NCI-H1105 (cell line): Measurements from ENCODE around the gene DOCK2.
"Not testable (repeated sequence)": the region's sequence is repeated elsewhere in the genome, so short reads cannot be mapped to it uniquely, and the experiment has no call there.

ENCODE experiments used
- DNase-seq: peaks from one replicate; lab custom pipeline; 2025; lab: John Stamatoyannopoulos, UW

Gene DOCK2

DNA sequence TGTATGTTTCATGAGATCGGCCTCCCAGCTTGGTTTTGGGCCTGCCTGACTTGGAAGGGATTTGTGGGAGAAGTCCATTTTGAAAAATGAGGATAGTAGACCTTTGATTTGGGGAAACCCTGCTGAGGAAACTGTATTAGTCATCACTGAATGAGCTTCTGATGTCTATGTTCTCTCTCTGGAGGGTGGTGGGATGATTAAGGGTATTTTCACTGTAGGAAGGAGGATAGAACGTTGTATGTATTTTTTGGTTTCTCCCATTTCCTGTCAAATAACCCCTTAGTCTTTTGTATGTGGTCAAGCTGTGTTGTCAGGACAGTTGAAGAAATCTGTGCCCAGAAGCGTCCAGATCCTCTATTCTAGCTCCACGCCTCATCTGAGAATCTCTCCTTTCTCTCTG is 191.3 kb downstream of the DOCK2 start:
- DNase-seq, result no peak

DNA sequence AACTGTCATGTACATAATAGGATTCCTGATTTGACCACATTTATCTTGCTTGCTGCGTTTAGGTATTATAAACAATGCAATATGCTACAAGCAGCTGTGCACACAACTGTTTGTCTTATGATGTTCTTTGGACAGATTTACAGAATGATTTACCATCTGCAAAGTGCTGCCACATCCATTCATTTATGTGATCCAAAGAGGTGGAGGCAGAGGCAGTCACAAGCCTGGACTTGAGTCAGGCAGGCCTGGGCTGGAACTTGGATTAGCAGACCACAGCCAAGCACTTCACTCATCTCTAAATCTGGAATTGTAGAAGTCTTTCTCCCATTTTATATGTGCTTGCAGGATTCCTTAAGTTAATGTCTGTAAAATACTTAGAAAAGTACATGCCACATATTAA is 194.3 kb downstream of the DOCK2 start:
- peak; percentile 44 for DNase-seq

DNA sequence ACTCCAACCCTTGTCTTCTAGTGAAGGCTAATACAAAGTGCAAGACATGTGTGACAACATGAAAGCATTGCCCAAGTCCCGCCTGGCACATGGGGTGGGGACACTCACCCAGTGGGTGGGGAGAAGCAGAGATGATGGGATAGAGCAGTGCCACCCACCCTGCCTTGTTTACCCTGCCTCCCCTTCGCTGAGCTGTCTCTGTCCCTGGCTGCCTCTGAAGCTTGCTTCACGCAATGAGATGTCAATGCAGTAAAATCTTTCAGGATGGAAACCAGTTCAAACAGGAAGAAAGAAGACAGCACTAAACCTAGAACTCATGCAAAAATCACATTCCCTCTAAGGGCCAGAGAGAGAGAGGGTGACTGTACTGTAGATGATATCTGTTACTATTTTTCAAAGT is 195.2 kb downstream of the DOCK2 start:
- DNase-seq, result no peak

DNA sequence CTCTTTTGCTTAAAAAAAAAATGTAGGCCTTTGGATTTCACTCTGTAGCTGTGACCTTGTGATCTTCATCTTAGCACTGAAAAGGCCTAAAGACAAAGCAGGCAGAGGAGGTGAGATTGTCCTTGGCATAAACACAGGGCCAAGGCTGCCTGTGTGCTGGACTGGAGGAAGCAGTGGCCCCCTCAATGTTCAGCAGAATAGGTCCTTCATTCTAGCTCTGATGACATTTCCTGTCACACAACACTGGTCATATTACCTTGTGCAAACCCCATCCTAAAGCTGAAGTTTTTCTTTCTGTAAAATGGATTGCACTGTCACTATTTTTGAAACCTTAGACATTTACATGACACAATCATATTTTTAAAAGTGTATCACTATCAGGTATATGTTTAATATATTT is 195.8 kb downstream of the DOCK2 start:
- DNase-seq, result no peak

DNA sequence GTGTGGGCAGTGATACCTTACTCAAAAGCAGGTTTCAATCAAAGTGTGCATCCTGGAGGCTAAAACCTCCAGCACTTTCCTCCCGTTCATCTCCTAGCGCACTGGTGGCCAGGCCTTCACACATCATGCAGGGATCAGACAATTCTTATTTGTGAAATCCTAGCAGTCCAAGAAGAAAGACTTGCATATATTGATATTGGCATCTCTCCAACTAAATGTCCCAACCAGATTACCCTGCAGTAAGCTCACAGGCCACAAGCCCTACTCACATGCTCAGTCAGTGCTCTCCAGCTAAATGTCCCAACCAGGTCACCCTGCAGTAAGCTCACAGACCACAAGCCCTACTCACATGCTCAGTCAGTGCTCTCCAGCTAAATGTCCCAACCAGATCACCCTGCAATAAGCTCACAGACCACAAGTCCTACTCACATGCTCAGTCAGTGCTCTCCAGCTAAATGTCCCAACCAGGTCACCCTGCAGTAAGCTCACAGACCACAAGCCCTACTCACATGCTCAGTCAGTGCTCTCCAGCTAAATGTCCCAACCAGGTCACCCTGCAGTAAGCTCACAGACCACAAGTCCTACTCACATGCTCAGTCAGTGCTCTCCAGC is 196.7 kb downstream of the DOCK2 start:
- not testable (repeated sequence) for DNase-seq

DNA sequence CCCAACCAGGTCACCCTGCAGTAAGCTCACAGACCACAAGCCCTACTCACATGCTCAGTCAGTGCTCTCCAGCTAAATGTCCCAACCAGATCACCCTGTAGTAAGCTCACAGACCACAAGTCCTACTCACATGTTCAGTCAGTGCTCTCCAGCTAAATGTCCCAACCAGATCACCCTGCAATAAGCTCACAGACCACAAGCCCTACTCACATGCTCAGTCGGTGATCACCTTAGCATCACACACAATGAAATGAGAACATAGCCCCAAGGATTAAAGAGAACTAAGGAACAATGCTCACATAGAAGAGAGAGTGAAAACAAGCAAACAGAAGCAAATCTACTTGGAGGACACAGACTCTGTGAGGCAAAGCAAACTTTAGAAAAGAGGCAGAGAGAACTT is 197.5 kb downstream of the DOCK2 start:
- DNase-seq, result not testable (repeated sequence)

DNA sequence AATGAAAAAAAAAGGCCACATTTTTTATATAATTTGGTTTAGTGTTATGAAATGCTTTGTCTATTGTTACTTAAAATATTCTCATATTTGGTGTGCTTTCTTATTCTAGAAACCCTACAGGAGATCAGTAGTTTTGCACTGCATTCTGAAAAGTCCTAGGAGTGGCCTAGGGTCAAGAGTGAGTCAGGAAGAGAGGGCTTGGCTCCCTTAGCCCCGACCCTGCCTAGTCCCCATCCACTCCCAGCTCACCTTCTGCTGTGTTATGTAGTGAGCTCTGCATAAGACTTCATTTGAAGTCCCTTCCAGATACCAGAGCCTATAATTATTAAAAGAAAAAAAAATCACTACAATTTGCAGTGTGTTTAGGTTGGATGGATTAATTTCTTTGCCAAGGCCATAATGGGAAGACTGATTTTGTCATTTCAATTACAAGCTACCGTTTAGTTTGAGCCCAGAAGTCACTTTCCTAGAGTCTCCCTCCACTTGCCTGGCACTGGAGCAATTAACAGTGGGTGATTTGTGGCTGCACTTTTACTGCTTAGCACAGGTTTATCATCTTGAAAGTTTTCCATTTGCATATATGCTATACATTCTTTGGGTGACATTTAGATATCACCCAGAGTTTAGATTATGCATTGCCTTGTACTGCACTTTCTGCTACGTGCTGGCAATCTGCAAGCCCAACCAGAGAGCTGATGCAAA is 199.9 kb downstream of the DOCK2 start:
- DNase-seq, result no peak

DNA sequence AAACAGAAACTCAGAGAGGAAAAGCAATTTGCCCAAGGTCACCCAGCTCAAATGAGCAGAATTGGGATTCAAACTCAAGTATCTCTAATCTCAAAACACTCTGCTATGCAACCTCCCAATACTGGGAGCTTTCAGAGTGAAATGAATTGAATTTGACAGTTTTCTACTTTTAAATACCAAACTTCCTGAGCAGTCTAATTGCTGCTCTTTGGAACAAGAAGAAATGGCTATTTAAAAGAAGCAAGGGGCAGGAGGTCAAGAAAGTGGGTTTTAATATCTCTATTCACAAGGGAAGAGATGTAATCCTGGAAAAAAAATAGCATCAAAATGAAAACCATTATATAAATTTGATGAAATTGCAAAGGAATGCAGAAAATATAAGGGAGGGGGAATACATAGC is 200.6 kb downstream of the DOCK2 start:
- DNase-seq, result no peak

DNA sequence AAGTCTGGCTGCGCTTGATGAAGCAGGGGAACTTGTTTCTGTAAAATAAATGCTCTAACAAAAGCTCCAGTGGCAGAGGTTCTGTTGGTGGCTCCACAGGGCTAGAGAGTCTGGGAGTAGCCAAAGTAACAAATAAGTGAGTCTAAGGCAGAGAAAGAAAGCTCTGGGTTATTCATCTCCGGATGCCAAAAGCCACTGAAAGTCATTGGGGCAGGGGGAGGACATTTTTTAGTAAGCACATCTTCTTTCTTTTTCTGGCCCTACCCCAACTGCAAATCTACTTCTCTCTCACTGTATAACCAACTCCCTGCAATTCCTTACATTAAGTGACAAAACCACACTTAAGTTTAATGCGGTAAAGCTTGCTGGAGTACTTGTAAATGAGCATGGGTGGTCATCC is 201.6 kb downstream of the DOCK2 start:
- no peak for DNase-seq

DNA sequence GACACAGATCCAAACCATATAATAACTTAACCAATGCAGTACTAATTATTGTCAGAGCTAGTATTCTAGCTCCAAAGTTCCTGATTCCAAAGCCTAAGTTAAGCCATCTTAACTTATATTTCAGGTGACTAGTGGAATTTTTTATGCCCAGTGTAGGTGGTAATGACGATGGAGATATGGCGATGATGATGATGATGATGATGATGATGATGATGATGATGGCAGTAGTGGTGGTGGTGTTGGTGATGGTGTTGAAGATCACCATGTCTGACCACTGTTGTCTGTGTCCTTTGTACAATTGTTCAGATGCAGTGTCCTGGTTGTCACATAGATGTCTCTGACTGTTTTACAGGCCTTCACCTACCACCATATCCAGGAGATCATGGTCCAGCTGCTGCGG is 203.3 kb downstream of the DOCK2 start:
- DNase-seq, result no peak

DNA sequence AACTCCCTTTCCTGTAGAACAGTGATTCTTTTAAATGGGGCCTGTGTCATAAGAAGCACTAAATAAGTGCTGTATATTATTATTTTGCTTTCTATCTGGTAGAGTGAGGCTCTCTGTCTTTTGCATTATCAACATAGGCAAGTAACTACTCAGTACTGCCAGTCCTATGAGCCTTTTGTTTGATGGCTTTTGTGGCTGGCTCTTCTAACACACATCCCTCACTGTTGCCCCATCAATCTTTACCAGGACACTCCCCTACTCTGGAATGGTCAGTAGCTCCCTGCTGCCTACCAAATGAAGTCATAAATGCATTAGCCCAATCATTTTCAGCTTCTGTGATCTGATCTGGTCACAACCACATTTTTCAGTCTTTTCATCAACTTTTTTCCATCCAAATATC is 205.6 kb downstream of the DOCK2 start:
- no peak for DNase-seq

DNA sequence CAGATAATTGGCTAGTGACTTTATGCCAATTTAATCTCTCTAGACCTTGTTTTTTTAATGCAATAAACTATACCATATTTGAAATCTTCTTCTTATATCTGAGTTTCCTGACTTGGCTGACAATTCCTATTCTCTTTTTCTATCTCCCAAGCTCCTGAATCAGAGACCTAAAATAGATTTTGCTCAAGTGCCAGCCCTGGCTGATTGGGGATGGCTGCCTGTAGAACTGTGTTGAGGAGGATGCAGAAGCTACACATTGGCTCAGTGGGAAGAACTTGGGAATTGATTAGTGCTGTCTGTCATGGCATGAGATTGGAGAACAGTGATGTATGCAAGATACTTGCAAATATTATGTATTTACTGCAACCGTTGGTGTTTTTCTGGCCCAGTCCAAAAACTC is 210.4 kb downstream of the DOCK2 start:
- DNase-seq, result no peak

DNA sequence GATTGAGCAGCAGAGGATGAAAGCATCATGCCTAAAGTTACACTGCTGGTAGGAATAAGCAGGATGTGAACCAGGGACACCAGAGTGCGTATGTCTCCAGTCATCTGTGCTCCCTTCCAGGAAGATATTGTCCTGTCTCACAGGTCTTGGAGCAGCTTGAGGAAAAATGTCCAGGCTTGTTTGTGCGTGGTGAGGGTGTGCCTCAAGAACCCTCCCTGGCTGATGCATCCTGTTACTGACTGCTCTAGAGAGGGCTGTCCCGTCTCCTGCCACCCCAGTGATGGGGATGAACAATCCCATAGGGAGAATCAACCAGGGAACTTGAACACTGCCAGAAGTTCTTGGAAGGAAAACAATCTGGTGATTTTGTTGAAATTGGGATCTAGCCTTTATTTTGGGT is 211.2 kb downstream of the DOCK2 start:
- no peak for DNase-seq

DNA sequence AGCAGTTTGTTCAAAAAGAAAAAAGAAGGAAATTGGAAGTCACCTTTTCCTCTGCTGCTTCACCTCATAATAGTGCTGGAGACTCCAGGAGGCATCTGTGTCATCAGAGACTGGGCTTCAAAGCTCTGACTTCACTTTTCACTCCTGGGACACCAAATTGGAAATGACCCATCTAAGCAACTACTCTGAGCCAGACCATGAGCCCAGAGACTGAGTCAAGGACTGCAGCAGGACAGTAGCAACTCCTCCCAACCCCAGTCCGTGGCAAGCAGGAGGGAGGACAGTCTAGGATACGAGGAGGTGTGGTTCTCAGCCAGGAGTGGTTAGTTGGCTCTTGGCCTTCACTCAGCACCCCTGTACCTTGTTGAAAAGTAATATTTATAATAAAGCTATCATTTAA is 211.7 kb downstream of the DOCK2 start:
- no peak for DNase-seq

DNA sequence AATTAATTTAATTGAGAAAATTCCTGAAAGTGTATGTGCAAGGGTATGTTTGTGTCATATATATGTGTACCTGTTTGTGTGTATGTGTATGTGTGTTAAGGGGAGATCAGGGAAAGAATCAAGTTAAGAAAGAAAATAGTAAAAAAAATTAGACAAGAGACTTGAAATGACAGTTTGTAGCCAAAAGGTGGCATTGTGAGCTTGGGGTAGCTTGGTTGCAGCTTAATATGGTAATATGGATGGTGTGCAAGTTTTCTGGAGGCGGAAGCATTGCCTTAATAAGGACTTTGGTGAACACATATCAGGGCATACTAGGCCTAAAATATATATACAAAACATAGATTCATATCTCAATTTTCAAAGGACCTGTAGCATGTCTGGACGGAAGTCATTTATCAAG is 213.3 kb downstream of the DOCK2 start:
- DNase-seq, result no peak

DNA sequence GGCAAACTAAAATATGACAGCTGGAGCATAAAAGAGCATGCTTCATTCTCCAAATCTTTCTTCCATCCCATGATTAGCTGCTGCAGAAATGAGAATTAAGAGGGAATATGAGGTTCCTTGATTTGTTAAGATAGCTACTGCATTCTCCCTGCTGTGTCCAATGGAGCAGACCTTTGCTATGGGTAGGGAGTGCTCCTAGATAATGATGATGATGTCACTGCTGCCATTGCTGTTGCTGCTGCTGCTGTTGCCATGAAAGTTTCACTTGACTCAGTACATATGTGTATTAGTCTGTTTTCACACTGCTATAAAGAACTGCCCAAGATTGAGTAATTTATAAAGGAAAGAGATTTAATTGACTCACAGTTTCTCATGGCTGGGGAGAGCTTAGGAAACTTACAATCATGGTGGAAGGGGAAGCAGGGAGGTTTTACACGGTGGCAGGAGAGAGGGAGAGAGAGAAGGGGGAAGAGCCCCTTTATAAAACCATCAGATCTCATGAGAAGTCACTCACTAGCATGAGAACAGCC is 214.3 kb downstream of the DOCK2 start:
- DNase-seq, result no peak

DNA sequence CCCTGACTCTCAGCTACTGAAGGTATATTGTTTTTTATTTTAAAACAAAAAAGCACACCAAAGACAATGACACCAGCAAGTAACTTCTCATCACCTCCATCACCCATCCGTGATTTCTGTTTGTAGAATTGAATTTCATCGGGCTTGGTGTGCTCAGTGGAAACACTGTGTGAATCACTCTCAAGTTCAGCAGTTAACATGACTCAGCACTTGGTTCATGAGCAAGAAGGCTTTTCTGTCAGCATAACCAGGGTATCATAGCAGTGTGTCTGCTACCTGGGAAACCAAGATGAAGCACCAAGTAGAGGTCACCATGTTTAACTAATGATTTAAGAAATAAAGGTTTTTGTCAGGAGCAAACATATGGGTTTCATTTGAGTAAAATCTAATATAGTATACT is 219.5 kb downstream of the DOCK2 start:
- DNase-seq, result no peak

DNA sequence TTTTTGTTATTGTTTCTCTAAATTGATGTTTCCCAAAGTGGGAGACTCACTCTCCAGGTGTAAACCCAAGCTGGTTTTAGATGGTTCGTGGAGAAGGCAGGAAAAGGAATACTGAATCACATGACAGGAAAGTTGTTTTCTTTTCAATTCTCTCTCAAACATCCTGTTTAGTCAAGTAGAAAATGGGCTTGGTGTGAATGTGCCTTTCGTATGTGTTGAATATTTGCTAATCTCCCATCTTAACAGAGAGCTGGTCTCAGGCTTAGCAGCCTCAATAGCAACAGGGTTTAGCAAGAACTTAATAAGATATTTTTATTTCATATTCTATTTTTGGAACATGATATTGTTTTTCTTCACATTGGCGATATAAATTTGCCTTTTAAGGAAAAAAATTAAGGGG is 223.5 kb downstream of the DOCK2 start:
- no peak for DNase-seq

DNA sequence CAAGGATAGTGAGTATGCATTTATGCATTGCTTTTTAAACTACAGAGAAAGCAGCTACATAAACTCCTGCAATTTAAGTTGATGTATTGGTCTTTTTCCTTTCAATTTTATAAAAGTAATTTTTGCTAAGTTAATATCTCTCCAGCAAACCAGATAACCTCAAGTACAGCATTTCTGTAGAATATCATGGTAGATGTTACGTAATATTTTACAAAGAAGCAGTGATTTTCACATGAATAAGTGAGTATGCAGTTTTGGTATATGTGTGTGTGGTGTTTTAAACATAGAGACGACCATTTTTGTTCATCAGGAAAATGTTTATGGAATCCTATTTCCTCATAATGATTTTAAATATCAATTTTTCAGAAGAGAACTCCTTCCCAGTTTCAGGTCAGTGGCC is 224.4 kb downstream of the DOCK2 start:
- no peak for DNase-seq

DNA sequence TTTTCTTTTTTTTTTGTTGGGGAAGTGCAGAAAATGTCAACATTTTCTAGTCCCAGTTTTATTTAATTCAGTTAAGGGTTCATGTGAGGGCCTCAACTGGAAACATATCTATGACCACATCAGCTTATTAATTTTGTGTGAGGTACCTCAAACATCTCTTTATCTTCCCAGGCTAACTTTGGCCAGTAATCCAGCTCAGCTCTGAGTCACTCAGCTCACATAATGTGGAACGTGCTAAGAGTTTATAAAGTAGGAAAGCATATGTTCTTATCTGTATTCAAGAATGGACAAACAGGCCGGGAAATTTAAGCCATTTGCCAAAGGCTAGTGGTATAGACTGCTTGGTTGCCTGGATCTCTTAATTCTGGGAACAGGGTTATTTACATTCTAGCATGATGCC is 224.9 kb downstream of the DOCK2 start:
- DNase-seq, result no peak

DNA sequence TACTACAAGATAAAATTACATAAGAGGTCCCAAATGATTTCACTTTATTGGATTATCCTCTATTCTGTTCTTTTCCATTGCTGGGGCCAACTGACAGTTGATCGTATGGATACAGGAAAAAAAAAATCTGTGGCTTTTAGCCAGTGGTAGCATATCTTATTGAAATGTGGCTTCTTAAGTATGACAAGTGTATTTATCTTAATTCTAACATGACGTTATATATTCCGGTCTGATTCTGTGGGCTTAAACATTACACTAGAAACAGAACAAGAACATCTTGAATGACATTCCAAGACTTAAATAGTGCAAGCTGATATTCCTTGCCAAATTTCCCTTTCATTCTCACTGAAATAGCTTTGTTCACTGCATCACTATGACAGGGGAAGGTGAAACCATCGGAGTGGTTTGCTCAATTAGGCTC is 225.3 kb downstream of the DOCK2 start:
- DNase-seq, result no peak

DNA sequence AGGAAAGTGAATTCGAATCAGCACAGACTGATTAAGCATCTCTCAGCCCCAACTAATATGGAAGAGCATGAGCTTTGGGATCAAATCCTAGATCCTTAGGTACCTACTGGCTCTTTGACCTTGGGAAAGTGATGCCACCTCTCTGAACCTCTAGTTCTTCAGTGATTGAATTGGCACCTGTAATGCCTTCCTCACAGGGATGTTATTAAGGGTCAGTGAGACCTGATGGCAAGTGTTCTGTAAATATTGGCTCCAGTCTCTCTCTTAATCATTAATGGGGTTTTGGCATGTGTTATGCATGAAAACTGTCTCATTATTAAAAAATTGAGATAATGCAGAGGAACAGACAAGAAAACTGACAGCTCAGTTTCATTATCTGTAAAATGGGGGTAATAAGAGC is 227.4 kb downstream of the DOCK2 start:
- no peak for DNase-seq

DNA sequence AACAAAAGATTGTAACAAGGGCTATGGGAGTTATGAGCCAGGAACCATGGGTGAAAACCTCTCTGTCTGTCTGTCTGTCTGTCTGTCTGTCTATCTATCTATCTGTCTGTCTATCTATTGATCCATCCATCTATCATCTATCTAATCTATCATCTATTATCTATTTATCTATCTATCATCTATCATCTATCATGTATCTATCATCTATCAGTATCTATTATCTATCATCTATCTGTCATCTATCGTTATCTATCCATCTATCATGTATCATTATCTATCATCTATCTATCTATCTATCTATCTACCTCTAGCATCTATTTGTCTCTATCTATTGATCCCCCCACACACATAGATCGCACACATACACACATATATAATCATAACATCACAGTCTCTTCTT is 230.3 kb downstream of the DOCK2 start:
- no peak for DNase-seq

DNA sequence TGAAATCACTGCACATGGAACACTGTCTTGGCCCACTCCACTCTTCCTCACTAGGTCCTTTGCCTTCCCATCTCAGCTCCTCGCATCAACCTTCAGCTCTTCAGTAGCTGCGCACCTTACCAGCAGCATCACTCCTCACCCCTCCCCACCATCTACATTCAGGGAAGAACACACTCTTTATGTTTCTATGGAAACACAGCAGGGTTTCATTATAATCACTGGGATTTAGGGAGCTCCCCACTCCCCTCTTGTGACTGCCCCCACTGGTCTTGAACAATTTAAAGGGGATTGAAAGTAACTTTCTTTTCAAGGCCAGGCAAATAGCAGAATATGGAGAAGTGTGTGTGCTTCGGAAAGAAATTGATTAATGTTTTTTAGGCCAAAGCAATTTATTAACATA is 232.0 kb downstream of the DOCK2 start:
- no peak for DNase-seq
